RWPE2 (cell line): Measurements from ENCODE around the gene DSTN.

ENCODE experiments used
- ATAC-seq: fragments of 200-7000 bp; cut with Tn5 transposase; 3 replicates; pipeline ENCODE4 v1.9.1; 2021; ENCODE audit warnings: low read depth
- DNase-seq: peaks from one replicate; pipeline ENCODE4 v3.0.0-alpha.2; 2020; ENCODE audit warnings: low spot score
- H3K27ac ChIP-seq: fragments of 450-650 bp; 2 replicates; pipeline ENCODE4 v1.5.1; 2017; ENCODE audit warnings: mild to moderate bottlenecking; ENCODE audit not compliant: poor library complexity, severe bottlenecking
- H3K27me3 ChIP-seq: fragments of 250-450 bp; sonication (Bioruptor Pico); 2 replicates; pipeline ENCODE4 v1.5.1; 2021; ENCODE audit warnings: mild to moderate bottlenecking, moderate library complexity; ENCODE audit not compliant: insufficient read depth, poor library complexity, severe bottlenecking
- H3K36me3 ChIP-seq: fragments of 250-450 bp; sonication (Bioruptor Pico); 2 replicates; pipeline ENCODE4 v1.5.1; 2020; ENCODE audit warnings: low read depth, mild to moderate bottlenecking, moderate library complexity
- H3K4me1 ChIP-seq: fragments of 250-450 bp; sonication (Bioruptor Pico); 2 replicates; pipeline ENCODE4 v1.5.1; 2021; ENCODE audit warnings: mild to moderate bottlenecking, moderate library complexity; ENCODE audit not compliant: insufficient read depth, poor library complexity, severe bottlenecking
- H3K4me3 ChIP-seq: fragments of 250-450 bp; sonication (Bioruptor Pico); 2 replicates; pipeline ENCODE4 v1.5.1; 2021; ENCODE audit warnings: mild to moderate bottlenecking, moderate library complexity; ENCODE audit not compliant: severe bottlenecking
- H3K9me3 ChIP-seq: fragments of 250-450 bp; sonication (Bioruptor Pico); 2 replicates; pipeline ENCODE4 v1.5.1; 2021; ENCODE audit warnings: mild to moderate bottlenecking, moderate library complexity; ENCODE audit not compliant: severe bottlenecking
- CTCF ChIP-seq: fragments of 450-650 bp; IDR thresholded peaks from one replicate; pipeline ENCODE4 v1.5.1; 2017; ENCODE audit warnings: mild to moderate bottlenecking, moderate library complexity; ENCODE audit not compliant: poor library complexity, severe bottlenecking

Gene DSTN

GRCh38 chr20:17629678-17630089 is 59.8 kb downstream of the DSTN start:
- Histone ChIP-seq H3K36me3 (peaks cover 83% of the 10 kb centered on the region), H3K9me3 (no peaks in the 10 kb centered on the region), H3K27ac (no peak overlapping the region), H3K4me3 (no peak overlapping the region), H3K27me3 (no peaks in the 10 kb centered on the region), H3K4me1 (no peaks in the 10 kb centered on the region)
- TF ChIP-seq CTCF: no peak
- ATAC-seq (no peak), DNase-seq (no peak)

- Histone ChIP-seq H3K27me3 (no peaks in the 10 kb centered on the region), H3K27ac (no peak overlapping the region), H3K4me3 (no peak overlapping the region), H3K4me1 (no peaks in the 10 kb centered on the region), H3K36me3 (peaks cover 84% of the 10 kb centered on the region), H3K9me3 (no peaks in the 10 kb centered on the region)
- ATAC-seq (no peak), DNase-seq (no peak)
- TF ChIP-seq CTCF: no peak
These were observed 60.4 kb downstream of the DSTN start for GRCh38 chr20:17630151-17630805.

GRCh38 chr20:17630806-17631195 is 60.9 kb downstream of the DSTN start:
- Histone ChIP-seq H3K4me3 (no peak overlapping the region), H3K27me3 (no peaks in the 10 kb centered on the region), H3K27ac (no peak overlapping the region), H3K36me3 (peaks cover 86% of the 10 kb centered on the region), H3K4me1 (no peaks in the 10 kb centered on the region), H3K9me3 (no peaks in the 10 kb centered on the region)
- TF ChIP-seq CTCF: no peak
- DNase-seq (no peak), ATAC-seq (no peak)

- no peak overlapping the region for H3K27ac ChIP-seq
- peaks cover 86% of the 10 kb centered on the region for H3K36me3 ChIP-seq
These were observed 61.9 kb downstream of the DSTN start for GRCh38 chr20:17631576-17632319.

More at GRCh38 chr20:17631576-17632319, 61.9 kb downstream of the DSTN start:
- no peak for ATAC-seq
- H3K4me1 ChIP-seq: no peaks in the 10 kb centered on the region
- H3K27me3 ChIP-seq: no peaks in the 10 kb centered on the region
- no peak for TF ChIP-seq CTCF
- H3K4me3 ChIP-seq: no peak overlapping the region
- no peak for DNase-seq
- H3K9me3 ChIP-seq: no peaks in the 10 kb centered on the region
